Fibroblast of the aortic adventitia (primary cell): Measurements from ENCODE around the gene KRT83. TPM values are rescaled to one million over a fixed set of nuclear protein-coding genes. Genes with fewer than 3 reads are reported as not detected.

ENCODE experiments used
- DNase-seq: peaks from one replicate; pipeline ENCODE4 v3.0.0-alpha.2; 2010; ENCODE audit warnings: low read depth
- H3K4me3 ChIP-seq: 2 replicates; pipeline ENCODE4 v1.5.1; 2011; ENCODE audit warnings: low read depth, mild to moderate bottlenecking, control low read depth, low read length, moderate library complexity
- total RNA-seq: library from RNA; depleted of rRNA; stranded (reverse); fragments of >200 nt; gene quantifications from 2 replicates; pipeline ENCODE4 v1.2.3, GENCODE V29; 2012; ENCODE audit warnings: low replicate concordance
- TF ChIP-seq, protein P1 (sequence below): IDR thresholded peaks from 2 replicates; pipeline ENCODE4 v1.5.1; 2011; ENCODE audit warnings: mild to moderate bottlenecking, low read length, control low read depth, inconsistent platforms; ENCODE audit not compliant: insufficient read depth

KRT83 gene
- total RNA-seq, 1 donor = not detected

DNA sequence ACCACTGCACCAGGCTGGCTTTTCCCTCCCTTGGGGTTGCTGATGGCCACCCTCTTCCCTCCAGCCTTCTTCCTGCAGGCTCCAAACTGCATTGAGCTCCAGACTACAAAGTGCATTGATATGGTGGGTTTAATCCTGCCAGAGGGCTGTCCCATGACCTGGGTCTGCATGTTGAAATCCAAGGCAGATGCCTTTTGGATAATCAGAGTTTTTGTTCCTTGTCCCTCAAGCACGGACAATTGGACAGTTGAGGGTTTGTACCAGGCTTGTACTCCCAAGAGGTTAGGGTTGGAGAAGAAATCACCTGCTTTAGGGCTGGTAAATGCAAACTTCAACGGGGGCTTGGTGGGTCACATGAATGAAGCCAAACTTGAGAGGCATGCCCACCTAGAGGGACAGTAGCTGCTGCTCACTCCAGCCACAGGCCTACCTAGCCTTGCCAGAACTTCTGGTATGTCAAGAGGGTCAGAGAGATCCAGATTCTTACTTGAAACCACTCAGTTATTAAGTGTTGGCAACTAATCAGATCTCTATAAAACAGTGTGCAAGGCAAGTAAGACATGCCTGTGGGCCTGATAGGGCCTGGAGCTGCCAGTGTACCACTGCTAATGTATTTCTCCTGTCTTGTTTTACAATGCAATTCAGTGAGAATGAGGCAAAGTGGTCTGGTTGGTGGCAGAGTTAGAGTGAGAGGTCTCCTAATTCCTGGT, 21.7 kb upstream of the KRT83 start:
- H3K4me3 ChIP-seq = no peak overlapping the region
- no peak for DNase-seq
- TF ChIP-seq, protein P1, sequence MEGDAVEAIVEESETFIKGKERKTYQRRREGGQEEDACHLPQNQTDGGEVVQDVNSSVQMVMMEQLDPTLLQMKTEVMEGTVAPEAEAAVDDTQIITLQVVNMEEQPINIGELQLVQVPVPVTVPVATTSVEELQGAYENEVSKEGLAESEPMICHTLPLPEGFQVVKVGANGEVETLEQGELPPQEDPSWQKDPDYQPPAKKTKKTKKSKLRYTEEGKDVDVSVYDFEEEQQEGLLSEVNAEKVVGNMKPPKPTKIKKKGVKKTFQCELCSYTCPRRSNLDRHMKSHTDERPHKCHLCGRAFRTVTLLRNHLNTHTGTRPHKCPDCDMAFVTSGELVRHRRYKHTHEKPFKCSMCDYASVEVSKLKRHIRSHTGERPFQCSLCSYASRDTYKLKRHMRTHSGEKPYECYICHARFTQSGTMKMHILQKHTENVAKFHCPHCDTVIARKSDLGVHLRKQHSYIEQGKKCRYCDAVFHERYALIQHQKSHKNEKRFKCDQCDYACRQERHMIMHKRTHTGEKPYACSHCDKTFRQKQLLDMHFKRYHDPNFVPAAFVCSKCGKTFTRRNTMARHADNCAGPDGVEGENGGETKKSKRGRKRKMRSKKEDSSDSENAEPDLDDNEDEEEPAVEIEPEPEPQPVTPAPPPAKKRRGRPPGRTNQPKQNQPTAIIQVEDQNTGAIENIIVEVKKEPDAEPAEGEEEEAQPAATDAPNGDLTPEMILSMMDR = no peak

DNA sequence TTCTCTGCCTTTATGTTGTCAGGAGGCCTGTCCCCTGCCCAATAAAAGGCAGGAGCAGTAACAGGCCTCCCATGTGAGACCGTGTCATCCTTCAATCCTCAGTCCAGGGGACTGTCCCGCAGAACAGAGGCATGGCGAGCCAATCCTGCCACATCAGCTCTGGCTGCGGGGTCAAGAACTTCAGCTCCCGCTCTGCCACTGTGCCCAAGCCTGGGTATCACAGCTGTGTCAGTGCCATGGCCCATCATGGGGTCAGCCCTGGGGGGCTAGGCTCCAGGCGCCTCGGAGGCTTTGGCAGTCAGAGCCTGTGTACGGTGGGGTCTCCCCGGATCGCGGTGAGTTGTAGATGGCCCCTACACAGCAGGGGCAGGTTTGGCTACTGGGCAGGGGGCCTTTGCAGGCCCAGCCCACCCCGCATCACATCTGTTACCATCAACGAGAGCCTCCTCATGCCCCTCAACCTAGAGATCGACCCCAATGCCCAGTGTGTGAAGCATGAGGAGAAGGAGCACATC, 19.9 kb upstream of the KRT83 start:
- TF ChIP-seq, protein P1 = no peak

DNA sequence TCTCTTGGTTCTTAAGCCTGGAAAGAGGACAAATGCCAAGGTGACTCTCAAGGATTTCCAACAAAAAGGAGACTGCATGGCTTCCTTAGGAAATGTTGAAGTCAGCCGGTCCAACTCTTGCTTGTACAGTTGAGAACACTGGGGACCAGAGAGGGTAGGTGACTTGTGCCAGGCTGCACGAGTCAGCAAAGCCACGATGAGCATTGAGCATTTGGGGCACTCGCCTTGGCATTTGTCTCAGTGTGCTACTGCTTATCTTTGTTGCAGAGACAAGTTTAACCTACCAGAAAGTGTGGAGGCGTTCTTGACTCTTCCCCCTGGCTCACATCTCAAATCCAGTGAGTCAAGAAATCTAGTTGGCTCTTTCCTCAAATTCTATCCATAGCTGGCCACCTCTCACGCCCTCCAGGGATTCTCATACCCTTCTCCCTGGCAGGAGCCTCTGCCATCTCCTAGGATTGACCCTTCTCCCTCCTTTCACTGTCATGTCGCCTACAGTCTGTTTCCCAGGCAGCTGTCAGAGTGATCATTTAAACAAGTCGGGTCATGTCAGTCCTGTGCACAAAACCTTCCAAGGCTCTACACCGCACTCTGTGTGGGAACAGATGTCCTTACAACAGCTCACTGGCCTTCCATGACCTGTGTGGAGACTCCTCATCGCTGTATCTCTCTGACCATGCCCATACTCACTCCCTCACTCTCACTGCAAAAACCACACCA, 17.2 kb upstream of the KRT83 start:
- TF ChIP-seq, protein P1 = no peak
- H3K4me3 ChIP-seq = no peak overlapping the region
- no peak for DNase-seq

More for the DNA sequence above, 19.9 kb upstream of the KRT83 start:
- no peak overlapping the region for H3K4me3 ChIP-seq
- no peak for DNase-seq

DNA sequence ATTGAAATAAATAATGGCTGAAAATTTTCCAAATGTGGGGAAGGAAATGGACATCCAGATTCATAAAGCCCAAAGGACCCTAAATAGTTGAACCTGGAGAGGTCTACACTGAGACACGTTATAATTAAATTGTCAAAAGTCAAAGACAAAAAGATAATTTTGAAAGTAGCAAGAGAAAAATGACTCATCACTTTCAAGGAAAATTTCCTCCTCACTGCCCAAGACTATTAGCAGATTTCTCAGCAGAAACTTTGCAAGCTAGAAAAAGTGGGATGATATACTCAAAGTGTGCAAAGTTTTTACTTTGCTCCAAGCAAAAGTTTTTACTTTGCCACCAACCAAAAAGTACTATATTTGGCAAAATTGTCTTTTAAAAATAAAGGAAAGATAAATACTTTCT, 15.9 kb upstream of the KRT83 start:
- TF ChIP-seq, protein P1 = no peak
- no peak for DNase-seq
- no peak overlapping the region for H3K4me3 ChIP-seq

DNA sequence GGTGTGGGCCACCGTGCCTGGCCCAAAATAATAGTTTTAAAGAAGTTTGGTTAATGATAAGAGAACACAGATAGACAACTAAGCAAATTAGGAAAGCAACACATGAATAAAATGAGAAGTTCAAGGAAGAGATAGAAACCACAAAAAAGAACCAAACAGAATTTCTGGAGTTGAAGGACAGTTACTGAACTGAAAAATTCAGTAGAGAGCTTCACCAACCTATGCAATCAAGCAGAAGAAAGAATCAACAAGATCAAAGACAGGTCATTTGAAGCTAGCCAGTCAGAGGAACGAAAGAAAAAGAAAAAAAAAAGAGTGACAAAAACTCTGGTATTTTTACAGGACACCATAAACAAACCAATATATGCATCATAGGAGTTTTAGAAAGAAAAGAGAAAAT, 15.4 kb upstream of the KRT83 start:
- DNase-seq = no peak
- no peak overlapping the region for H3K4me3 ChIP-seq
- TF ChIP-seq, protein P1 = no peak

DNA sequence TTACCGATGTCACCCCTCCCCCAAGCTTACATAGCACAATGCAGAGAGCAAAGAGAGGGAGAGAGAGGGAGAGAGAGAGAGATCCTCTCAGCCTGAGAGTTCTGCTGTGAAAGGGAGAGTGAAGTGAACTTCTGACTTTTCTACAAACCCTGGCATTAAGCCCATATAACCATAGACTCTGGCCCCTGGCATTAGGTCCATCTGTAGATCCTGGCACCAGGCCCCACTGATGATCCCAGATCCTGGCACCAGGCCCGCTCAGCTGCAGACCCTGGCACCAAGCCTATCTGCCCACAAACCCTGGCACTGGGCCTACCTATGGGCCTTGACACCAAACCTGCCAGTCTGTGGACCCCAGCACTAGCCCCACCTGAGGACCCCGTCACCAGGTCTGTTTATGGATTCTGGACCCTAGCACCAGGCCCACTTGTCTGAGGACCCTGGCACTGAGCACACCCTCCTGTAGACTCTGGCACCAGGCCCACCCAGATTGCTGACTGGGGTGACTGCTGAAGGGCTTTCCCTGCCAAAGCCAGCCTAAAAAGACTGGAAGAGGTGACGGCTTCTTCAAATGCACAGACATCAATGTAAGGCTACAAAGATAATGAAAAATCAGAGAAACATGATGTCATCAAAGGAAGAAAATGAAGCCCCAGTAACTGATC, 14.5 kb upstream of the KRT83 start:
- TF ChIP-seq, protein P1 = no peak
- DNase-seq = no peak
- H3K4me3 ChIP-seq = no peak overlapping the region
